IMR-90 (cell line): Measurements from ENCODE around the gene XPC. TPM values are rescaled to one million over a fixed set of nuclear protein-coding genes. Genes with fewer than 3 reads are reported as not detected.

Source experiments
- ATAC-seq: fragments of 200-7000 bp; cut with Tn5 transposase; 2 replicates; pipeline ENCODE4 v1.9.1; 2020; ENCODE audit warnings: low read depth, mild to moderate bottlenecking, moderate library complexity
- BruUV-seq: library from RNA; stranded (reverse); fragments of 400-500 nt; replicated peaks from 2 replicates; lab custom pipeline; 2021; lab: Mats Ljungman, UMichigan
- CTCF ChIA-PET: fragments of 300-600 bp; formaldehyde crosslinking; extraction: SDS; loops from one replicate; lab custom pipeline; 2021; ENCODE audit warnings: antibody characterized with exemption; lab: Yijun Ruan, JAX
- POLR2A ChIA-PET: fragments of 300-600 bp; sonication (Branson Sonifier 250); formaldehyde crosslinking; loops from one replicate; lab custom pipeline; 2022; ENCODE audit warnings: antibody characterized with exemption; ENCODE audit not compliant: unreplicated experiment; lab: Charles Lee
- DNase-seq: peaks from one replicate; pipeline ENCODE4 v3.0.0; 2013
- H2AFZ ChIP-seq: replicated peaks from 2 replicates; pipeline ENCODE3; 2013; ENCODE audit warnings: low read length, mild to moderate bottlenecking; ENCODE audit not compliant: poor library complexity
- H2AK5ac ChIP-seq: 2 replicates; pipeline ENCODE4 v1.6.1; 2013; ENCODE audit warnings: low read depth, low read length, inconsistent platforms
- H2AK9ac ChIP-seq: replicated peaks from 2 replicates; pipeline ENCODE3; 2013; ENCODE audit warnings: mild to moderate bottlenecking, low read depth, low read length, moderate library complexity; ENCODE audit not compliant: poor library complexity
- H2BK120ac ChIP-seq: 2 replicates; pipeline ENCODE4 v1.6.1; 2013; ENCODE audit warnings: low read depth, low read length, inconsistent platforms
- H2BK15ac ChIP-seq: 3 replicates; pipeline ENCODE4 v1.6.1; 2013; ENCODE audit warnings: low read depth, low read length, inconsistent platforms
- H2BK20ac ChIP-seq: 2 replicates; pipeline ENCODE4 v1.6.1; 2013; ENCODE audit warnings: low read depth, mild to moderate bottlenecking, inconsistent platforms, low read length, moderate library complexity
- H2BK5ac ChIP-seq: 2 replicates; pipeline ENCODE4 v1.6.1; 2013; ENCODE audit warnings: mild to moderate bottlenecking, low read depth, low read length, inconsistent platforms; ENCODE audit not compliant: poor library complexity, severe bottlenecking
- H3K14ac ChIP-seq: replicated peaks from 2 replicates; pipeline ENCODE4 v1.6.1; 2013; ENCODE audit warnings: low read depth, low read length, inconsistent platforms
- H3K18ac ChIP-seq: 2 replicates; pipeline ENCODE4 v1.6.1; 2013; ENCODE audit warnings: low read depth, low read length, control low read depth
- H3K23ac ChIP-seq: 2 replicates; pipeline ENCODE4 v1.6.1; 2013; ENCODE audit warnings: low read depth, low read length, inconsistent platforms
- H3K27ac ChIP-seq: 2 replicates; pipeline ENCODE4 v1.5.1; 2013; ENCODE audit warnings: mild to moderate bottlenecking, control low read depth, low read length; ENCODE audit not compliant: insufficient read depth
- H3K27me3 ChIP-seq: 2 replicates; pipeline ENCODE4 v1.6.1; 2013; ENCODE audit warnings: low read length; ENCODE audit not compliant: control insufficient read depth, insufficient read depth
- H3K36me3 ChIP-seq: 2 replicates; pipeline ENCODE4 v1.6.1; 2013; ENCODE audit warnings: low read length, mixed read lengths; ENCODE audit not compliant: control insufficient read depth, insufficient read depth
- H3K4ac ChIP-seq: 2 replicates; pipeline ENCODE4 v1.6.1; 2013; ENCODE audit warnings: low read depth, low read length, inconsistent platforms
- H3K4me1 ChIP-seq: 2 replicates; pipeline ENCODE4 v1.6.1; 2013; ENCODE audit warnings: low read length, mixed read lengths; ENCODE audit not compliant: control insufficient read depth, insufficient read depth
- H3K4me2 ChIP-seq: 2 replicates; pipeline ENCODE4 v1.6.1; 2013; ENCODE audit warnings: low read depth, mild to moderate bottlenecking, control low read depth, low read length, moderate library complexity
- H3K4me3 ChIP-seq: 2 replicates; pipeline ENCODE4 v1.5.1; 2013; ENCODE audit warnings: low read depth, mild to moderate bottlenecking, control low read depth, low read length, moderate library complexity; ENCODE audit not compliant: insufficient read depth
- H3K56ac ChIP-seq: 2 replicates; pipeline ENCODE4 v1.6.1; 2013; ENCODE audit warnings: low read length, inconsistent platforms; ENCODE audit not compliant: insufficient read depth; ENCODE audit errors: extremely low read depth
- H3K79me1 ChIP-seq, 2 experiments: 2 replicates each; pipeline ENCODE4 v1.6.1; 2013; ENCODE audit warnings: low read length in 2 of 2, inconsistent platforms in 1 of 2, low read depth in 1 of 2
- H3K9ac ChIP-seq: 2 replicates; pipeline ENCODE4 v1.6.1; 2013; ENCODE audit warnings: low read depth, low read length, control low read depth
- H3K9me1 ChIP-seq: 2 replicates; pipeline ENCODE4 v1.6.1; 2013; ENCODE audit warnings: low read length, inconsistent platforms; ENCODE audit not compliant: insufficient read depth
- H3K9me3 ChIP-seq: 2 replicates; pipeline ENCODE4 v1.6.1; 2013; ENCODE audit warnings: low read length; ENCODE audit not compliant: control insufficient read depth, insufficient read depth
- H4K20me1 ChIP-seq: 2 replicates; pipeline ENCODE4 v1.6.1; 2013; ENCODE audit warnings: low read length, inconsistent platforms; ENCODE audit not compliant: insufficient read depth
- H4K5ac ChIP-seq: 2 replicates; pipeline ENCODE4 v1.6.1; 2013; ENCODE audit warnings: mild to moderate bottlenecking, low read depth, low read length, control low read depth
- H4K8ac ChIP-seq, 2 experiments: 2 replicates each; pipeline ENCODE4 v1.6.1; 2013; ENCODE audit warnings: low read depth in 2 of 2, low read length in 2 of 2, control low read depth in 1 of 2, inconsistent platforms in 1 of 2
- H4K91ac ChIP-seq: 2 replicates; pipeline ENCODE4 v1.6.1; 2013; ENCODE audit warnings: low read depth, low read length, inconsistent platforms; ENCODE audit not compliant: insufficient read depth
- CEBPB ChIP-seq: IDR thresholded peaks from 2 replicates; pipeline ENCODE4 v1.6.1; 2012; ENCODE audit warnings: low read depth, low read length, improper control_type of control experiment
- CTCF ChIP-seq: conservative IDR thresholded peaks from 2 replicates; pipeline ENCODE4 v1.5.1; 2012; ENCODE audit warnings: mild to moderate bottlenecking, low read depth, low read length, improper control_type of control experiment
- ELK1 ChIP-seq: fragments of 150-350 bp; IDR thresholded peaks from 2 replicates; pipeline ENCODE4 v1.6.1; 2016; ENCODE audit warnings: low read depth, mild to moderate bottlenecking, low read length, moderate library complexity, borderline replicate concordance
- FOS ChIP-seq: fragments of 150-350 bp; IDR thresholded peaks from 2 replicates; pipeline ENCODE4 v1.6.1; 2016; ENCODE audit warnings: low read depth, low read length
- MAFK ChIP-seq: IDR thresholded peaks from 2 replicates; pipeline ENCODE4 v1.6.1; 2012; ENCODE audit warnings: low read depth, low read length, improper control_type of control experiment
- MAZ ChIP-seq: IDR thresholded peaks from 2 replicates; pipeline ENCODE4 v1.6.1; 2012; ENCODE audit warnings: low read depth, mild to moderate bottlenecking, low read length, improper control_type of control experiment, moderate library complexity, borderline replicate concordance
- MXI1 ChIP-seq: IDR thresholded peaks from 2 replicates; pipeline ENCODE4 v1.6.1; 2012; ENCODE audit warnings: low read depth, mild to moderate bottlenecking, low read length, moderate library complexity, borderline replicate concordance
- NFE2L2 ChIP-seq: fragments of 150-350 bp; IDR thresholded peaks from 2 replicates; pipeline ENCODE4 v1.6.1; 2016; ENCODE audit warnings: low read depth, mild to moderate bottlenecking, low read length
- RAD21 ChIP-seq: IDR thresholded peaks from 2 replicates; pipeline ENCODE4 v1.6.1; 2012; ENCODE audit warnings: low read length, improper control_type of control experiment
- RFX5 ChIP-seq: IDR thresholded peaks from 2 replicates; pipeline ENCODE4 v1.8.0; 2012; ENCODE audit warnings: low read depth, mild to moderate bottlenecking, low read length, moderate library complexity
- SMC3 ChIP-seq: fragments of 150-350 bp; IDR thresholded peaks from 2 replicates; pipeline ENCODE4 v1.6.1; 2016; ENCODE audit warnings: low read depth, mild to moderate bottlenecking, antibody characterized with exemption, low read length, moderate library complexity
- WGBS, 2 experiments: methylation state at CpG; one replicate each; pipeline versions ENCODE4 v1.1.5 to v1.1.7; 2013; ENCODE audit warnings: missing lambda C conversion rate in 2 of 2; ENCODE audit not compliant: insufficient read length in 1 of 2; ENCODE audit errors: extremely low coverage in 2 of 2; 5-methylcytosine and 5-hydroxymethylcytosine counted together
- dilution Hi-C: fragments of 300-500 bp; cut with HindIII; formaldehyde crosslinking; loops from one replicate; pipeline ENCODE4 v1.14.3; 2018; ENCODE audit warnings: low sequenced_read_pairs; ENCODE audit not compliant: unreplicated experiment
- in situ Hi-C: fragments of 300-500 bp; cut with MboI; formaldehyde crosslinking; loops from 3 replicates; pipeline ENCODE4 v1.14.3; 2019; ENCODE audit warnings: low sequenced_read_pairs, inconsistent platforms, mixed read lengths
- intact Hi-C: fragments of 100-400 bp; cut with micrococcal nuclease; formaldehyde crosslinking; loops from 2 replicates; pipeline ENCODE4 v1.10.0; 2022
- polyA plus RNA-seq, 3 experiments: library from polyadenylated mRNA; depleted of rRNA; stranded (reverse); fragments of >200 nt; gene quantifications; 2 replicates each; pipeline ENCODE4 v1.2.3, GENCODE V29; 2012; ENCODE audit warnings: low replicate concordance in 1 of 3
- total RNA-seq: library from RNA; depleted of rRNA; stranded (reverse); fragments of >200 nt; gene quantifications from 2 replicates; pipeline ENCODE4 v1.2.3, GENCODE V29; 2012
- TF ChIP-seq, protein P1 (sequence below): fragments of 150-350 bp; IDR thresholded peaks from 2 replicates; pipeline ENCODE4 v1.6.1; 2017; ENCODE audit warnings: mild to moderate bottlenecking, antibody characterized with exemption, low read length, low read depth

The XPC gene
- total and polyA plus RNA-seq, 2 of the 4 experiments (the other 2 are of a cell fraction): 30.9 to 48.8 TPM

GRCh38 chr3:14125193-14126016 lies 53.0 kb downstream of the XPC start:
- peak overlapping the region; percentile 95 for H2AFZ ChIP-seq
- no peak overlapping the region for H2BK15ac ChIP-seq
- ATAC-seq (peak; percentile 65), DNase-seq (peak; percentile 94)
- intact Hi-C loops: loop anchor here (1.0 to 5.0 kb wide), 3 partner anchors 19 to 342 kb away; no protein-coding TSS in a partner anchor
- H2AK9ac ChIP-seq: peak overlapping the region; percentile 99
- WGBS, 2 experiments: 0% methylated on average over 17 of the region's 44 CpGs; no CpG with 5 or more reads in 1 of the 2 experiments
- peak overlapping the region; percentile 85 for H3K9ac ChIP-seq
- H2BK5ac ChIP-seq: peak overlapping the region; percentile 58
- H4K20me1 ChIP-seq: peaks cover 32% of the 10 kb centered on the region
- dilution Hi-C loops: no loop called here
- H3K9me3 ChIP-seq: no peaks in the 10 kb centered on the region
- peak overlapping the region; percentile 62 for H3K14ac ChIP-seq
- peak overlapping the region; percentile 2; the same call in 1 of the 2 replicates for H3K18ac ChIP-seq
- in situ Hi-C loops: loop anchor here (25.0 kb wide), 1 partner anchor 88 kb away; no protein-coding TSS in a partner anchor
- ChIA-PET POLR2A (interaction anchor here (0.5 to 1.3 kb wide), 3 partner anchors 19 to 351 kb away, joined by 4 to 6 read pairs (median 4); no protein-coding TSS in a partner anchor), CTCF (interaction anchor here (0.7 to 1.9 kb wide), 5 partner anchors 14 to 468 kb away, joined by 3 to 11 read pairs (median 4); no protein-coding TSS in a partner anchor)
- peaks cover 15% of the 10 kb centered on the region for H3K4me1 ChIP-seq
- no peaks in the 10 kb centered on the region for H3K27me3 ChIP-seq
- peak overlapping the region; percentile 75 for H3K56ac ChIP-seq
- H3K36me3 ChIP-seq: peaks cover 22% of the 10 kb centered on the region
- H2BK20ac ChIP-seq: no peak overlapping the region
- peak overlapping the region; percentile 81 for H4K91ac ChIP-seq
- H3K4me2 ChIP-seq: peak overlapping the region; percentile 93
- H3K4me3 ChIP-seq: peak overlapping the region; percentile 61
- H2AK5ac ChIP-seq: peak overlapping the region; percentile 86
- H4K5ac ChIP-seq: 0 out of 2 replicates have a peak overlapping the region, but pooled peaks have one; percentile 1
- H3K27ac ChIP-seq: peak overlapping the region; percentile 77
- H3K4ac ChIP-seq: peak overlapping the region; percentile 78
- H2BK120ac ChIP-seq: peak overlapping the region; percentile 16; the same call in 1 of the 2 replicates
- peaks cover 27% of the 10 kb centered on the region for H3K9me1 ChIP-seq
- H4K8ac ChIP-seq: peak overlapping the region; percentile 28 to 57; a peak in 2 of 4 replicates
- BruUV-seq: TSS peak; percentile 55
- H3K23ac ChIP-seq: peak overlapping the region; percentile 78
- H3K79me1 ChIP-seq: peaks cover 34 to 69% of the 10 kb centered on the region in 2 experiments
- TF ChIP-seq RAD21 (peak; percentile 20; the same call in 1 of the 2 replicates), SMC3 (no peak), MAZ (no peak; the same call in 1 of the 2 replicates), NFE2L2 (no peak), ELK1 (no peak), MAFK (no peak), CEBPB (no peak), FOS (peak; percentile 83), RFX5 (no peak), CTCF (peak; percentile 31), MXI1 (peak; percentile 82)
- TF ChIP-seq, protein P1, sequence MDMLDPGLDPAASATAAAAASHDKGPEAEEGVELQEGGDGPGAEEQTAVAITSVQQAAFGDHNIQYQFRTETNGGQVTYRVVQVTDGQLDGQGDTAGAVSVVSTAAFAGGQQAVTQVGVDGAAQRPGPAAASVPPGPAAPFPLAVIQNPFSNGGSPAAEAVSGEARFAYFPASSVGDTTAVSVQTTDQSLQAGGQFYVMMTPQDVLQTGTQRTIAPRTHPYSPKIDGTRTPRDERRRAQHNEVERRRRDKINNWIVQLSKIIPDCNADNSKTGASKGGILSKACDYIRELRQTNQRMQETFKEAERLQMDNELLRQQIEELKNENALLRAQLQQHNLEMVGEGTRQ: no peak
